ENCODE results near the gene DXO.
"Not testable (repeated sequence)": the region's sequence is repeated elsewhere in the genome, so short reads cannot be mapped to it uniquely, and the experiment has no call there.

The DXO gene

DNA sequence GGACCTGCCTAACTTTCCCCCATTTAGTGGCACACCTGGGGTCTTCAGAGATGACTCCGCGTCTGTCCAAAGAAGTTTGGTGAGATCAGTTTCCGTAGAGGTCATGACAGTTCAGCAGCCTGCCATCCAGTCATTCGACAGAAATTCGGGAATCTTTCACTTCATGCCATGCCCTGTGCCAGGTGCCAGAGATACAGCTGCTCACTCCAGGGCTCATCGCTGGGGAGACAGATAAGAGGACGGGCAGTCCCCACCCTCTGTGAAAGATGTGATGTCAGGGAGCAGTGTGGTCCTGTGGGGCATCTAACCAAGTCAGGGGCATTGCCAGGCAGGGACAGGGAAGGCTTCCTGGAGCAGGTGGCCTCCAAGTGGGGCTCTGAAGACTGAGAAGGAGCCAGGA, 31.4 kb upstream of the DXO start:
- H3K9me3 ChIP-seq (ENCODE audit: low read depth, low read length); H3K9ac ChIP-seq (ENCODE audit: insufficient read length); DNase-seq (ENCODE audit: low read depth, low spot score); H3K27ac ChIP-seq; H3K4me3 ChIP-seq; H3K36me3 ChIP-seq (ENCODE audit: insufficient read depth, low read length): not testable (repeated sequence)

DNA sequence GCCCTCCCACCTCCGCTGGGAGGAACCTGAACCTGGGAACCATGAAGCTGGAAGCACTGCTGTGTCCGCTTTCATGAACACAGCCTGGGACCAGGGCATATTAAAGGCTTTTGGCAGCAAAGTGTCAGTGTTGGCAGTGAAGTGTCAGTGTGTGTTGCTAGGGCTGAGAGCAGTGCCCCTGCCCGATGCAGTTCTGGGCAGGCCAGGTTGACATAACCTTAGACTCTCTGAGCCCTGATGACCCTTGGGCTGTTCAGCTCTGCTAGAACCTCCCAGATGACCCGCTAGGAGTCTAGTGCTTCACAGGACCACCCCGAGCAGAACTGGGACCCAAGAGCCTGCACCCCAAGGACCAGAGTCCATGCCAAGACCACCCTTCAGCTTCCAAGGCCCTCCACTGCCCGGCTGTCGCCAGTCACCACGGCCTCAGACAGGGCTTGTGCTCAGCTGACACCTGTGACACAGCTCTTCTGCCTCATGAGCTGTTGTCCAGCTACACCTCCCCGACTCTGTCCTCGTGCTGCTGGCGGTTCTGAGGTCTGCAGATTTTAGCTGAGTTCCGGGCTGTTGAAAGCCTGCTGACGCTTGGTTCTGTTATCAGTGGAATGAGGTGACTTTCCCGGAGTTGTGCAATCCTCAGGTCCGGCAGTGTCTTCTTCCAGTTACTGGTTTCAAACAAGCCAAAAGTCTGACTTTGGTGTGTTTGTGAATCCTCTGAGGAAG, 30.8 kb upstream of the DXO start:
- H3K36me3 ChIP-seq (ENCODE audit: insufficient read depth, low read length); H3K27ac ChIP-seq; H3K9me3 ChIP-seq (ENCODE audit: low read depth, low read length); H3K4me3 ChIP-seq; DNase-seq (ENCODE audit: low read depth, low spot score); H3K9ac ChIP-seq (ENCODE audit: insufficient read length): not testable (repeated sequence)

DNA sequence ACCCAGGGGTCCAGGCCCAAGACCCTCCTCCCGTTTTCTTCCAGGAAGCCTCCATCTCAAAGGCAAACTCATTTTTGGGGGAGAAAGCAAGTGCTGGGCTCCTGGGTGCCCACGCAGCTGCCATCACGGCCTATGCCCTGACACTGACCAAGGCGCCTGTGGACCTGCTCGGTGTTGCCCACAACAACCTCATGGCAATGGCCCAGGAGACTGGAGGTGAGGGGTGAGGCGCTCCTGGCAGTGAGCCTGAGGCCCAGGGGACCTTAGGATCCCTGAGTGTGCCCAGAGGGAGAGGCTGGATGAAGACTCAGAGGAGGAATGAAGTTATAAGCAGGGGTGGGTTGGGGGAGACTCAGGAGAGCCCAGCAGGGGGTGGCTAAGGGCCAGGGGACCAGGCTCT, 24.4 kb upstream of the DXO start:
- H3K9ac ChIP-seq (ENCODE audit: insufficient read length); H3K9me3 ChIP-seq (ENCODE audit: low read depth, low read length); H3K27ac ChIP-seq; DNase-seq (ENCODE audit: low read depth, low spot score); H3K4me3 ChIP-seq; H3K36me3 ChIP-seq (ENCODE audit: insufficient read depth, low read length): not testable (repeated sequence)

DNA sequence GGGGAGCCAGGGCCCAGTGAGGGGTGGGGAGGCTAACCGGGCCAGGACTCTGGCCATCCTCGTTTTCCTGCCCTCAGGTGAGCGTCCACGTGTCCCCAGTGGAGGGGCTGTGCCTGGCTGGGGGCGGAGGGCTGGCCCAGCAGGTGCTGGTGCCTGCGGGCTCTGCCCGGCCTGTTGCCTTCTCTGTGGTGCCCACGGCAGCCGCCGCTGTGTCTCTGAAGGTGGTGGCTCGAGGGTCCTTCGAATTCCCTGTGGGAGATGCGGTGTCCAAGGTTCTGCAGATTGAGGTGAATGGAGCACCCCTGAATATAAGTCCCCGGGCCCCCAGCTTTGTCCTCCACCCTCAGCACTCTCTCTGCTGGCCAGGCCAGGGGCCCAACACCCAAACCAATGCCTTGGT, 22.5 kb upstream of the DXO start:
- not testable (repeated sequence) for H3K4me3 ChIP-seq; H3K27ac ChIP-seq; DNase-seq (ENCODE audit: low read depth, low spot score); H3K9ac ChIP-seq (ENCODE audit: insufficient read length); H3K9me3 ChIP-seq (ENCODE audit: low read depth, low read length); H3K36me3 ChIP-seq (ENCODE audit: insufficient read depth, low read length)

DNA sequence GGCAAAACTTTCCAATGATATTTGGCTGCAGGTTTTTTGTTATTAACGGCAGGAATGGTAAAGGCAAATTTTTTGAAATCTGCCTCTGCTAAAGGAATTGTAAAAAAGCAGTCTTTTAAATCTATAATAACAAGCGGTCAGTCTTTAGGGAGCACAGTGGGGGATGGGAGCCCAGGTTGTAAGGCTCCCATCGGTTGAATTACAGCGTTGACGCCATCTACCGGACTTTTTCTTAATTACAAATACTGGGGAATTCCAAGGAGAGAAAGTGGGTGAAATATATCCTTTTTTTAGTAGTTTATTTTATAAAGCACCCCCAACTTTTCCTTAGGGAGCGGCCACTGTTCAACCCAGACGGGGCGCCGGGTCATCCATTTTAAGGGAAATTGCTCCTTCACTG, 17.4 kb upstream of the DXO start:
- not testable (repeated sequence) for H3K27ac ChIP-seq; H3K9ac ChIP-seq (ENCODE audit: insufficient read length); DNase-seq (ENCODE audit: low read depth, low spot score); H3K9me3 ChIP-seq (ENCODE audit: low read depth, low read length); H3K36me3 ChIP-seq (ENCODE audit: insufficient read depth, low read length); H3K4me3 ChIP-seq

DNA sequence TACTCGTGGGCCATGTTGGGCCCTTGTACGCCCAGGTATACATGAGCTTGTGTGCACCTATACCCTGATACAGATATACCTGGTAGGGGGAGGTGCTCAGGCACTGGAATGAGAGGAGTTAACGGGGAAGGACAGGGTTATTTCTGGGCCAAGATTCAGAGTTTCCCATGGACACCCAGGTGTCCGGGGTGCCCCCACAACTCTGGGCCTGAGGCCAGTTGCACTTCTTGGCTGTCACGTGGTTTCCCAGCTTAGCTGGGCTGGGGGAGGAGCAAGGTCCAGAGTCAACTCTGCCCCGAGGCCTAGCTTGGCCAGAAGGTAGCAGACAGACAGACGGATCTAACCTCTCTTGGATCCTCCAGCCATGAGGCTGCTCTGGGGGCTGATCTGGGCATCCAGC, 9.8 kb upstream of the DXO start, which contains the start of gene C4A:
TSS of gene C4A (plus strand) at position 314 of the 400 bp plus-strand sequence. CDS start at position 365, 51 bp downstream.
- not testable (repeated sequence) for H3K27ac ChIP-seq

DNA sequence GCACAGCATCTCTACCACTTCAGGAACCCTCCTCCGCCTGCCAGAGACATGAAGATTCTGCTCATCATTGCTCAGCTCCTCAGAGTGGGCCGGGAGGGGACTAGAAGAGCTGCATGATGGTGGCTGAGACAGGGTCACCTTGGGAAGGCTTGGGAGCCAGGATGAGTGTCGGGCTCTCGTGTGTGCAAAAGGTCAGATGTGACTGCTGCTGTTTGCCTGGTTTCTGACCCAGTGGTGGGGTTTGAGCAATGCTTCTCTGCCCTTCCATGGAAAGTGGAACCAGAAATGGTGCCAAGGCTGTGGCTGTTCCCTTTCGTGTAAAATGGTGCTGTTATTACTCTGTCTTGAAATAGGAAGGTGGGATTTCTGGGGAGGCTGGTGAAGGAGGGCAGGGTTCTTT, 9.1 kb upstream of the DXO start:
- H3K36me3 ChIP-seq (ENCODE audit: insufficient read depth, low read length); H3K27ac ChIP-seq; H3K9ac ChIP-seq (ENCODE audit: insufficient read length); H3K4me3 ChIP-seq; DNase-seq (ENCODE audit: low read depth, low spot score); H3K9me3 ChIP-seq (ENCODE audit: low read depth, low read length): not testable (repeated sequence)

More for the DNA sequence above, 9.8 kb upstream of the DXO start, which contains the start of gene C4A:
- not testable (repeated sequence) for H3K9me3 ChIP-seq (ENCODE audit: low read depth, low read length); H3K9ac ChIP-seq (ENCODE audit: insufficient read length); H3K4me3 ChIP-seq; H3K36me3 ChIP-seq (ENCODE audit: insufficient read depth, low read length); DNase-seq (ENCODE audit: low read depth, low spot score)

DNA sequence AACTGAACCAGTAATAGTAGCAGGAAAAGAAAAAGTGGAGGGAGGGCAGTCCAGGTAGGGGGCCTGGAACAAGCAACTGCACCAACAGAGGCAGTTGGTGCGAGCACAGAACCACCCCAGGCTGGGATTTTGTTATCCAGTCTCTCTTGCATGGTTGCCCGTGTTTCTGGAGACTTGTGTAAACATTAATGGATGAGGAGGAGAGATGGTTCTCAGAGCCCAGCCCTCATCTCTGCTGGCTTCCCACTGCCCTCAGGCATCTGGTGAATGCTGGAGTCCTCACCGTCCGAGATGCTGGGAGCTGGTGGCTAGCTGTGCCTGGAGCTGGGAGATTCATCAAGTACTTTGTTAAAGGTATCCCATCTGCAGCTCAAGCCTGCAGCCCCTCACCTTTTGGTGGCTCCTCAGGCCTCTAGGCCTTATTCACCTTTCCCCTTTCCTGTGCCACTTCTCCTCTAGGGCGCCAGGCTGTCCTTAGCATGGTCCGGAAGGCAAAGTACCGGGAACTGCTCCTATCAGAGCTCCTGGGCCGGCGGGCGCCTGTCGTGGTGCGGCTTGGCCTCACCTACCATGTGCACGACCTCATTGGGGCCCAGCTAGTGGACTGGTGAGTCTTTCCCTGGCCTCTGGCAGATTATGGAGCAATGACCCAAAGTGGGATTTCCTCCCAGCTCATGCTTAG, 8.4 kb upstream of the DXO start:
- not testable (repeated sequence) for H3K9ac ChIP-seq (ENCODE audit: insufficient read length); H3K27ac ChIP-seq; H3K4me3 ChIP-seq; H3K36me3 ChIP-seq (ENCODE audit: insufficient read depth, low read length); H3K9me3 ChIP-seq (ENCODE audit: low read depth, low read length); DNase-seq (ENCODE audit: low read depth, low spot score)

DNA sequence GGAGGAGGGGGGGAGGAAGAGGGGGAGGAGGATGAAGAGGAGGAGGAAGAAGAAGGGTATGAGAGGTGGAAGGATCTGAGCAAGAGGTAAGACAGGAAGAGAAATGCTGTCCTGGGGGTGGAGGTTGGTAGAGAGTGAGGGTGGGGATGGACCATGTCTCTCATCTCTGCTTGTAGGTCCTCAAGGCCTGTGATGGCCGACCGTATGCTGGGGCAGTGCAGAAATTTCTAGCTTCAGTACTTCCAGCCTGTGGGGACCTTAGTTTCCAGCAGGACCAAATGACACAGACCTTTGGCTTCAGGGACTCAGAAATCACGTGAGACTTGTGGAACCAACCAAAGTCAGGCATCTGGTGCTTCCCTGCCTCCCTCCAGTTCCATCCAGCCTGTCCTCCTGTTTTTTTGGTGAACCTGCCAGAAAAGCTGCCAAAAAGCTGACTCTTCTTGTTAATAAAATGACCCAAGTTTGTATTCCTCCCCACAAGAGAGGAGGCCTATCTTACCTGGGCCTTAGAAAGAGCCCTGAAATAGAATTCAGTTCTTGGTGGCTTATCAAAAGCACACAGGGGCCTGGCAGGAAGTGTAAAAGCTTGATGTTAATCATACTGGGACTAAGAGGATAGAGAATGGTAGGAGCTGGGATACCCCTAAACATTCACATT, 7.4 kb upstream of the DXO start:
- H3K4me3 ChIP-seq = no peak overlapping the region
- H3K27ac ChIP-seq = 0 out of 2 replicates have a peak overlapping the region, but pooled peaks have one; percentile 31
- TF ChIP-seq POLR2AphosphoS5 (IDR thresholded peaks at IDR 0.05; ENCODE audit: borderline replicate concordance, low read depth, low read length) (no peak), FOXP2 (optimal IDR thresholded peaks at IDR 0.05; ENCODE audit: control extremely low read depth, extremely low read length, insufficient read depth) (no peak), EZH2 (IDR thresholded peaks at IDR 0.05) (no peak)
- H3K36me3 ChIP-seq (ENCODE audit: insufficient read depth, low read length) = no peaks in the 10 kb centered on the region
- no peak for DNase-seq (ENCODE audit: low read depth, low spot score)
- no peaks in the 10 kb centered on the region for H3K9me3 ChIP-seq (ENCODE audit: low read depth, low read length)
- H3K9ac ChIP-seq (ENCODE audit: insufficient read length) = no peak overlapping the region

DNA sequence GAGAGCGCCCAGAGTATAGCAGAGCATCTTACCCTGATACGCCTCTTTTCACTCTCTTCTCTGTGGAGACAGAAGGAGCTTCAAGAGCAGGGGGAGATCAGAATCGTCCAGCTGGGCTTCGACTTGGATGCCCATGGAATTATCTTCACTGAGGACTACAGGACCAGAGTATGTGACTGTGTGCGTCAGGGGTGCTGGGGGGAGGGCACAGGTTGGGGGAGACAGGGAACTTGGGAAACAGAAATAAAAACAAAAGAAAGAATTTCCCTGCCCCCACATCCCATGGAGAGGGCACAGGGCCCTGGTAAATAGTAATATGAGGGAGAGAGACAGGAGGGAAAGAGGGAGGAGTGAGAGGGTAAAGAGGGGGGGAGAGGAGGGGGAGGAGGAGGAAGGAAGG, 6.9 kb upstream of the DXO start:
- no peaks in the 10 kb centered on the region for H3K9me3 ChIP-seq (ENCODE audit: low read depth, low read length)
- H3K4me3 ChIP-seq = no peak overlapping the region
- H3K27ac ChIP-seq = no peak overlapping the region
- TF ChIP-seq EZH2 (IDR thresholded peaks at IDR 0.05) (no peak), FOXP2 (optimal IDR thresholded peaks at IDR 0.05; ENCODE audit: control extremely low read depth, extremely low read length, insufficient read depth) (no peak), POLR2AphosphoS5 (IDR thresholded peaks at IDR 0.05; ENCODE audit: borderline replicate concordance, low read depth, low read length) (no peak)
- no peak for DNase-seq (ENCODE audit: low read depth, low spot score)
- no peaks in the 10 kb centered on the region for H3K36me3 ChIP-seq (ENCODE audit: insufficient read depth, low read length)
- H3K9ac ChIP-seq (ENCODE audit: insufficient read length) = no peak overlapping the region

Data from SK-N-MC (cell line).